HL-60/S4 treated with retinoic acid at 250 ng/mL for 4 days and 3 days (cell line): ENCODE results near the gene AAGAB.
"Not testable (repeated sequence)": the region's sequence is repeated elsewhere in the genome, so short reads cannot be mapped to it uniquely, and the experiment has no call there.

Experiments used
- in situ Hi-C: fragments of 300-500 bp; cut with MboI; formaldehyde crosslinking; loops from 2 replicates; pipeline ENCODE4 v1.7.0; 2022; ENCODE audit warnings: low sequenced_read_pairs

Gene AAGAB

GRCh38 chr15:67253549-67254237 is 768 bp downstream of the AAGAB start:
- in situ Hi-C loops, result no loop called here

GRCh38 chr15:67253101-67253500 is 1.4 kb downstream of the AAGAB start:
- in situ Hi-C loops, result no loop called here

- in situ Hi-C loops, result no loop called here
These were observed 3.1 kb downstream of the AAGAB start for GRCh38 chr15:67251318-67251717.

DNA sequence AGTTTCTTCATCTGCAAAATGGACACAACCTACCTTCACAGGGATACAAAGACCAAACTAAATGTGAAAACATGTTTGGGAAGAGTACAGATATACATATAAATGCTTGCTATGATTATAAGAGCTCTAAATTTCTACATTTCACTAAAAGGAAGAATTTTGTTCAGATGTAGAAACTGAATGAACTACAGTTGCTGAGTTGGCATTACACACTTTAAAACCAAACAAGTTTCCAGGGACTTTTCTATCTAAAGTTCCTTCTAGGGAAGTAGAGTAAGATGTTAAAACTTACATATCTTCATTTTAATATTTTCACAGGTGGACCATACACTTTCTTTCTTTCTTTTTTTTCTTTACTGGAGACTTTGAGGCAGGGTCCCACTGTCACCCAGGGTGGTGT is 4.6 kb downstream of the AAGAB start:
- in situ Hi-C loops, result no loop called here

GRCh38 chr15:67248011-67248505 is 6.4 kb downstream of the AAGAB start:
- in situ Hi-C loops, result no loop called here

- in situ Hi-C loops, result not testable (repeated sequence)
These were observed 7.9 kb downstream of the AAGAB start for GRCh38 chr15:67246606-67247005.

DNA sequence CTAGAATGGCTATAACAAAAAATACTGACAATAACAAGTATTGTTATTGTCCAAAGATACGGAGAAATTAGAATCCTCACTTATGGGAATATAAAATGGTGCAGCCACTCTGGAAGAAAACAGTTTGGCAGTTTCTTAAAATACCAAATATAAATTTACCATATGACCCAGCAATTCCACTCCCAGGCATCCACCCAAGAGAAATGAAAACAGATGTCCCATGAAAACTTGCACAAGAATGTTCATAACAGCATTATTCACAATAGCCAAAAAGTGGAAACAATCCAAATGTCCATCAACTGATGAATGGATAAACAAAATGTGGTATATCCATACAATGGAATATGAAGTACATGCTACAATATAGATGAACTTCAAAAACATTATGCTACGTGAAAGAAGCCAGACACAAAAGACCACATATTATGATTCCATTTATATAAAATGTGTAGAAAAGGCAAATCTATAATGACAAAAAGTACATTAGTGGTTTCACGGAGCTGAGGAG is 9.4 kb downstream of the AAGAB start:
- in situ Hi-C loops, result no loop called here

DNA sequence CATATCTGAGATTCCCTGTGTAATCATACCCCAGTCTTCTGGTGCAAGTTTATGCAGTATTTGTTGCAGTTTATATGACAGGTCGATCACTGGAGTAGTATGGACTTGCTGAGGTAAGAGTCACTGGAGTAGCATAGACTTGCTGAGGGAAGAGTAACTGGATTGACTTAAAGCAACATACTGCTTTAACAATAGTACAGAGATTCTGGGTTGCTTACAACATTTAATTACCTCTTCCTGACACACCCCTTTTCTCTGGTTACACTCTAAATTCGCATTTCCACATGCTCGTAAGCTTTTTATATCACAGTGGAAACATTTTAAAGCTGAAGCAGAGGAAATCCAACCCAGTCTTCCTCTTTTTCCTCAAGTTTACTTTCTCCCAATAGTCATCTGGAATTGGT is 11.8 kb downstream of the AAGAB start:
- in situ Hi-C loops, result no loop called here

- in situ Hi-C loops, result no loop called here
These were observed 13.2 kb downstream of the AAGAB start for GRCh38 chr15:67241132-67241855.

DNA sequence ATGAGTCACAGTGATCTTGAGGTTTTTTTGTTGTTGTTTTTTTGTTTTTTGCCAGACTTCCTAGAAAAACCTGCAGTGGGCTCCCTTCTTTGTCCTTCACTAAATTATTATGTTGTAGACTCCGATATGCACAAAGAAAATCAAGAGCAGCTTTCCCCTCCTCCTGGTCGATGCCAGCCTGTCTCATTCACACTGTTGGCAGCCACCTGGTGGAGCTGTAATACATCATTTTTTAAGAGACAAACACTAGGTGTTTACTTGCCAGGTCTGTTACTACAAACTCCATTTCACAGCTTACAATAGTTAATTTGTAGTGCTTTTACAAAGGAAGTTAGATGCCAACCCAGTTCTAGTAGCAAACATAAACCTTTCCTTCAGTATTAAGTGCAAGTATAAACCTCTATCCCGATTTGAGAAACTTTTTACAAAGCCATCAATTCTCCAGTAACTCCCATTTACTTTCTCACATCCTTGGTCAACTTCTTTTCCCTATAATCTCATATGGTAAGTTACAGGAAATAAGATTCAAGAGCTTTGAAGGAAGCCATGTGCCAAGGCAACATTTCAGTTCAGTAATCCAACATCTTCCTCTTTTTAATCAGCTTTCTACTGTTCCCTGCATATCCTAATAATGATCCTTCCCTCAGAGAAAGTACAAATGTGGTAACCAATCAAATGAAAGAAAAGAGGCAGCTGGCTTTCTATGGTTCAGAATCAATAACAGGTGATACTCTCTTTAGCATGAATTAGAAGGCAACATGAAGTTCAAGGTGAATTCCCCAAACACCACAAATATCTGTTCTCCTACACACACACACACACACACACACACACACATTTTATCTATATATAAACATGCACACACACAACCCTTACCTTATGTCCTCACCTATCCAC is 14.0 kb downstream of the AAGAB start:
- in situ Hi-C loops, result no loop called here

GRCh38 chr15:67232591-67232990 is 21.9 kb downstream of the AAGAB start:
- in situ Hi-C loops, result no loop called here

DNA sequence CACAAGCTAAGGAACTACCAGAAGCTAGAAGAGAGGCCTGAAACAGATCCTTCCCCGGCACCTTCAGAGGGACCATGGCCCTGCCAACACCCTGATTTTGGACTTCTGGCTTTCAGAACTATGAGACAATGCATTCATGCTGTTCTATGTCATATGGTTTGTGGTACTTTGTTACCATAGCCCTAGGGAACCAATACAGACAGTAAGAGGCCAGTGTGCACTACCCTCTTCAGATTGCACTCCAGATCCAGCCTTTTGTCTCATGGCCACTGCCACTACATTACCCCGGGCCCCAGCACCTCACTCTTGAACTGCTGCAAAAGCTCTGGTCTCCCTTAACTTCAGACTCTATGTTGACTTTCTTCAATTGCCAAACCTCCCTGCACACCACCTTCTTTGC is 24.0 kb downstream of the AAGAB start:
- in situ Hi-C loops, result no loop called here

- in situ Hi-C loops, result no loop called here
These were observed 26.2 kb downstream of the AAGAB start for GRCh38 chr15:67228286-67228685.

DNA sequence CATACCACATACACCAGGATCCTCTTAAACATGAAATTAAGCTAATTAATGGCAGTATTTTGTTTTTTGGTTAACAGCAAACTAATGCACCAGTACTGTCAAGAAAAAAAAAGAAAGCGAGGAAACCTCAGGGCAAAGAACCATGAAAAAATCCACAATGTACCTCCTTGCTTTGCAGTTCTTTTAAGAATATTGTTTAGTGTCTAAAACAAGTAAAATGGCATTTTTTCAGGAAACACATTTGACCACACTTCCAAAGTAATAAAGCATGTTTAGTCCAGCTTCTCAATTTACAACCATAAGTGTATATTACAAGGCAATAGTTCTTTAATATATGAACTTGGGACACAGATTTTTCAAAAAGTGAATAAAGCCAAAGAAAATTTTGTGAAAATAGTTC is 26.6 kb downstream of the AAGAB start:
- in situ Hi-C loops, result no loop called here

DNA sequence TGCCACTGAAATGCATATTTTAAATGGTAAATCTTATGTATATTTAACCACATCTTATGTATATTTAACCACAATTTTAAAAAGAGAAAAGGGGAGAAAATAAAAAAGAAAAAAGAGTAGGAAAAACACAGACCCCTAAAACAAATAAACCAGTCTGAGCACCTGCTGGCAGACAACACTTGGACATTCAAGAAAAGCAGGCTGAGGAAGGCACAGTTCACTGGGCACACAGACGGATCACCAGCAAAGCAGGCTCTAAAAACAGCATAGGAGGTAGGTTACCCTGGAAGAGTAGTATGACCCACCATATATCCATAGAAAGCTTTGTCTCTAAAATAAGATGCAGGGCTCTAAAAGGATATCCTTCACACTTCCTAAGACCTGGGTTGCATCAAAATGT is 27.0 kb downstream of the AAGAB start:
- in situ Hi-C loops, result no loop called here

- in situ Hi-C loops, result no loop called here
These were observed 29.1 kb downstream of the AAGAB start for GRCh38 chr15:67225336-67225735.

GRCh38 chr15:67224889-67225288 is 29.6 kb downstream of the AAGAB start:
- in situ Hi-C loops, result no loop called here

DNA sequence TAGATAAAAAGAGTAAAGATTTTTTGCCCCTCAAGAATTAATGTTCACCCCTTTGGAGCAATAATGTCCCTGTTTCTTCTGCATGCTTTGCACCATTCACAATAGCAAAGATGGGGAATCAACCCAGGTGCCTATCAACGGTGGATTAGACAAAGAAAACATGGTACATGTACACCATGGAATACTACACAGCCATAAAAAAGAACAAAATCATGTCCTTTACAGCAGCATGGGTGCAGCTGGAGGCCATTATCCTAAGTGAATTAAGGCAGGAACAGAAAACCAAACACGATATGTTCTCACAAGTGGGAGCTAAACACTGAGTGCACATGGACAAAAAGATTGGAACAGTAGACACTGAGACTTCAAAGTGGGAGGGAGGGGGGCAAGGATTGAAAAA is 35.2 kb downstream of the AAGAB start:
- in situ Hi-C loops, result no loop called here

DNA sequence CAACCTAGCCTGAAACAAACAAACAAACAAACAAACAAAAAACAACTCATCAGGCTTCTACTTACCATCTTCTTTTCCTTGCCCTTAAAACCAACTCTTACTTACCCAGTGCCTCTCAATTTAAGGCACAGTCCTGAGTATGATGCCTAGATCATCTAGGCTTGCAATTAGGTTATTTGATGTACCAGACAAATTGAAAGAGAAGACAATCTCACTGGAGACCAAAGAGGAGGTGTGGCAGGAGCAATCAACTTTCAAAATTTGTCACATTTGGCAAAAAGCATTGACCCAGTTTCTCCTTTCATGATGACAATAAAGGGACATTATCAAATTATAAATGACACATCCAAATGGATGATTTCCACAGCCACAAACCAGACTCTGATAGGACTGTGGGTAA is 36.0 kb downstream of the AAGAB start:
- in situ Hi-C loops, result no loop called here

DNA sequence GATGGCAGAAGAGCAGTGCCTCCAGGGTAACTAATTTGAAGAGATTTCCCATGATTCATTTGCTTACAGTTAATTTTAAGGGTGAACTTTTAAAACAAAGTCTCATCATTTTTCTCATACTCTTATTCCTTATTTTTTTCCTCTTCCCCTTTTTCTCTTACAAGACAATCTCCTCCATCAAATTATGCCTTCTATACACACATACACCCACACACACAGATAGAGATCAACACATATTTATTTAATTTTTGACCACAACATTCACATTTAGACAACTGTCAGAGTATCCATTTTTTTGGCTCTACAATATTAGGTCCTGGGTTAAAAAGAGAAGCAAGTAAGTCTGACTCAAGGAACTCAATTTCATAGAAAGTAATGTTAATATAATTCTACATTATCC is 37.6 kb downstream of the AAGAB start:
- in situ Hi-C loops, result no loop called here

- in situ Hi-C loops, result no loop called here
These were observed 39.4 kb downstream of the AAGAB start for GRCh38 chr15:67215102-67215501.
